K562 (cell line): ENCODE results near the gene XPO4. TPM values are rescaled to one million over a fixed set of nuclear protein-coding genes. Genes with fewer than 3 reads are reported as not detected.
A peak's percentile ranks its signal among the peaks of the same experiment; 100 is the strongest.

ENCODE experiments used
- HDAC3 ChIP-seq: fragments of 450-650 bp; IDR thresholded peaks from 2 replicates; pipeline ENCODE4 v1.6.1; 2018; ENCODE audit warnings: borderline replicate concordance, mild to moderate bottlenecking, moderate library complexity; ENCODE audit not compliant: partially characterized antibody
- KDM1A ChIP-seq, 2 experiments: fragments of 450-650 bp; IDR thresholded peaks; 2 replicates each; pipeline ENCODE4 v1.6.1; 2016; ENCODE audit warnings: mild to moderate bottlenecking in 2 of 2
- RBM39 ChIP-seq: fragments of 200-400 bp; formaldehyde crosslinking; optimal IDR thresholded peaks from 2 replicates; pipeline ENCODE3; 2018; ENCODE audit warnings: low read depth, low read length
- U2AF1 ChIP-seq: fragments of 200-400 bp; formaldehyde crosslinking; optimal IDR thresholded peaks from 2 replicates; pipeline ENCODE3; 2017; ENCODE audit warnings: mild to moderate bottlenecking, low read depth, low read length, moderate library complexity
- polyA plus RNA-seq, 8 experiments: library from polyadenylated mRNA; depleted of rRNA in 4 of 8; stranded (reverse) in 5 of 8; unstranded in 3 of 8; fragments of >200 nt; fragmentation: Nextera tagmentation in 2 of 8; fragmentation: Illumina TruSeq in 1 of 8; extraction: Ambion mirVana in 2 of 8; extraction: Trizol in 1 of 8; gene quantifications; 2 replicates each; pipeline versions ENCODE4 v1.2.1 to v1.2.3, GENCODE V29; 2011 to 2014; ENCODE audit warnings: inconsistent platforms in 1 of 8, missing spikeins in 1 of 8
- total RNA-seq, 7 experiments: library from RNA; depleted of rRNA in 6 of 7; stranded (reverse); fragments of >200 nt in 6 of 7; fragmentation: Illumina TruSeq in 2 of 7; extraction: Trizol in 2 of 7; gene quantifications; 2 replicates each; pipeline versions ENCODE4 v1.2.1 to v1.2.3, GENCODE V29; 2011 to 2021; ENCODE audit warnings: low replicate concordance in 1 of 7
- TF ChIP-seq, protein P1 (sequence below), 2 experiments: fragments of 450-650 bp; formaldehyde crosslinking in 1 of 2; IDR thresholded peaks; 2 replicates each; pipeline versions ENCODE4 v1.4.0 to v1.6.1; 2014 to 2020; ENCODE audit warnings: mild to moderate bottlenecking in 2 of 2, borderline replicate concordance in 1 of 2, low read depth in 1 of 2

Gene XPO4
- total and polyA plus RNA-seq, 9 of the 15 experiments (the other 6 are each of a cell fraction or from before 2014, with no cell fraction given), result 5.5 to 25.1 (median 17.5) TPM

DNA sequence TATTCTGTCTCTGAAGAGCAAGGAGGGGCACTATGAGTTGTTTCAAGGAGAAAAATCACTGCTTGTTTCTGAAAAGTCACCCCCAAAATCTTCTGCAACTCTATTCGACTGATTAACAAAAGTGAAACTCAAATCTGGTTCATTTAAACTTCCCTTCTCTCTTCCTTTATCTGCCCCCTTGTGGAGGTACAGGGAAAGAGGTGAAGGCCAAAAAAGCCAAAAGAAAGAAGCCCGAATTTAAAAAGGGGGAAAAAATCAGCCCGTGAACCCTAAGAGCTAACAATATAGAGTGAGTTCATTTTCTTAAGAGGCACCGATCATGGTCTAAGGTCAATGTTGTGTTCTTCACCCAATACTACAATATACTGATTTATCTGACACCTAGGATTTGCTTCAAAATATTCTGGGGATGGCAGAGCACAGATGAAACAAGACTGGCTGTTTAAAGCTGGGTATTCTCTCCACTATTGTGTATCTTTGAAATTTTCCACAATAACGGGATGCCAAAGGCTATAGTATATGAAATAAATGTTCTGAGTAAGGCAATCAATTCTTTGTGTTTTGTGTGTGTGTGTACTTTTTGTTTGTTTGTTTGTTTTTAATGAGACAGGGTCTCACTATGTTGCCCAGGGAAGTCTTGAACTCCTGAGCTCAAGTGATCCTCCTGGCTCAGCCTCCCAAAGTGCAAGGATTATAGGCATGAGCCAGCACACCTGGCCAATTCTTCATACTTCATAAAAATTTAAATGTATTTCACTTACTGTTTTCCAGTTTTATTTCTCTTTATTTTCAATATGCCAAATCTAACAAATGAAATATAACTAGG is 73.8 kb downstream of the XPO4 start (continued):
- TF ChIP-seq U2AF1 (no peak), KDM1A (IDR thresholded peaks at IDR 0.05) (peak in 1 of 2 experiments; percentile 37; a peak in 2 of 4 replicates), HDAC3 (no peak), RBM39 (no peak)
- TF ChIP-seq, protein P1, sequence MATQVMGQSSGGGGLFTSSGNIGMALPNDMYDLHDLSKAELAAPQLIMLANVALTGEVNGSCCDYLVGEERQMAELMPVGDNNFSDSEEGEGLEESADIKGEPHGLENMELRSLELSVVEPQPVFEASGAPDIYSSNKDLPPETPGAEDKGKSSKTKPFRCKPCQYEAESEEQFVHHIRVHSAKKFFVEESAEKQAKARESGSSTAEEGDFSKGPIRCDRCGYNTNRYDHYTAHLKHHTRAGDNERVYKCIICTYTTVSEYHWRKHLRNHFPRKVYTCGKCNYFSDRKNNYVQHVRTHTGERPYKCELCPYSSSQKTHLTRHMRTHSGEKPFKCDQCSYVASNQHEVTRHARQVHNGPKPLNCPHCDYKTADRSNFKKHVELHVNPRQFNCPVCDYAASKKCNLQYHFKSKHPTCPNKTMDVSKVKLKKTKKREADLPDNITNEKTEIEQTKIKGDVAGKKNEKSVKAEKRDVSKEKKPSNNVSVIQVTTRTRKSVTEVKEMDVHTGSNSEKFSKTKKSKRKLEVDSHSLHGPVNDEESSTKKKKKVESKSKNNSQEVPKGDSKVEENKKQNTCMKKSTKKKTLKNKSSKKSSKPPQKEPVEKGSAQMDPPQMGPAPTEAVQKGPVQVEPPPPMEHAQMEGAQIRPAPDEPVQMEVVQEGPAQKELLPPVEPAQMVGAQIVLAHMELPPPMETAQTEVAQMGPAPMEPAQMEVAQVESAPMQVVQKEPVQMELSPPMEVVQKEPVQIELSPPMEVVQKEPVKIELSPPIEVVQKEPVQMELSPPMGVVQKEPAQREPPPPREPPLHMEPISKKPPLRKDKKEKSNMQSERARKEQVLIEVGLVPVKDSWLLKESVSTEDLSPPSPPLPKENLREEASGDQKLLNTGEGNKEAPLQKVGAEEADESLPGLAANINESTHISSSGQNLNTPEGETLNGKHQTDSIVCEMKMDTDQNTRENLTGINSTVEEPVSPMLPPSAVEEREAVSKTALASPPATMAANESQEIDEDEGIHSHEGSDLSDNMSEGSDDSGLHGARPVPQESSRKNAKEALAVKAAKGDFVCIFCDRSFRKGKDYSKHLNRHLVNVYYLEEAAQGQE (IDR thresholded peaks at IDR 0.05; ENCODE audit: borderline replicate concordance), result peak; percentile 42; the same call in 1 of the 2 replicates
- TF ChIP-seq, protein P1 (CRISPR knock-in tag; IDR thresholded peaks at IDR 0.05; ENCODE audit: low read depth), result no peak
